ENCODE measurements around the gene OR8B2. TPM values are rescaled to one million over a fixed set of nuclear protein-coding genes. Genes with fewer than 3 reads are reported as not detected.
A peak's percentile ranks its signal among the peaks of the same experiment; 100 is the strongest.
"Not testable (repeated sequence)": the region's sequence is repeated elsewhere in the genome, so short reads cannot be mapped to it uniquely, and the experiment has no call there.

Gene OR8B2
- total RNA-seq, 1 donor from 2014 or later = not detected

DNA sequence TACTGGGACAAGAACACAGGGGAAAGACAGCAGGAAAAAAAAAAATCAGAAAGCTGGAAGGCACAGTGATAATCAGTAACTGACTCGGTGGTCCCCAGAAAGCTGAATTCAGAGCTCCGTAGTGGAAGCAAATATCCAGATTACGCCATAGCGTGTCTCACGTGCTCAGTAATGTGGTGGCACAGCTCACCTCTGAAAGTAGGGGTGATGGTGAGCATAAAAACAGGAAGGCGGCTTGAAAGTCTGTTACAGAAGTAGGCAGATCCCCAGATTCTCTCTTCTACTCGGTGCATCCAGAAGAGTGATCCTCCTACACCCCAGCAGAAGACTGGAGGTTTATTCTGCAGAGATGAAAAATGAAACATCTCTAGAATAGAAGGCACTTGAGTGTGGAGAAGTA lies 25.6 kb upstream of the OR8B2 start:
- Mint-ChIP-seq H3K4me1 (peaks cover 6% of the 10 kb centered on the region), H3K36me3 (ENCODE audit: low read depth) (no peaks in the 10 kb centered on the region), H3K9me3 (no peaks in the 10 kb centered on the region), H3K4me3 (no peak overlapping the region), H3K27me3 (peaks cover 15% of the 10 kb centered on the region), H3K27ac (no peak overlapping the region)
- CTCF ChIA-PET = no interaction called here
- ATAC-seq (ENCODE audit: low read depth) (no peak), DNase-seq (no peak)
- POLR2A ChIA-PET = no interaction called here
- intact Hi-C loops (cut with micrococcal nuclease) = loop anchor here (10.0 kb wide), 1 partner anchor 455 kb away; the partner anchor contains the start of gene ROBO3
- TF ChIP-seq, protein P1, sequence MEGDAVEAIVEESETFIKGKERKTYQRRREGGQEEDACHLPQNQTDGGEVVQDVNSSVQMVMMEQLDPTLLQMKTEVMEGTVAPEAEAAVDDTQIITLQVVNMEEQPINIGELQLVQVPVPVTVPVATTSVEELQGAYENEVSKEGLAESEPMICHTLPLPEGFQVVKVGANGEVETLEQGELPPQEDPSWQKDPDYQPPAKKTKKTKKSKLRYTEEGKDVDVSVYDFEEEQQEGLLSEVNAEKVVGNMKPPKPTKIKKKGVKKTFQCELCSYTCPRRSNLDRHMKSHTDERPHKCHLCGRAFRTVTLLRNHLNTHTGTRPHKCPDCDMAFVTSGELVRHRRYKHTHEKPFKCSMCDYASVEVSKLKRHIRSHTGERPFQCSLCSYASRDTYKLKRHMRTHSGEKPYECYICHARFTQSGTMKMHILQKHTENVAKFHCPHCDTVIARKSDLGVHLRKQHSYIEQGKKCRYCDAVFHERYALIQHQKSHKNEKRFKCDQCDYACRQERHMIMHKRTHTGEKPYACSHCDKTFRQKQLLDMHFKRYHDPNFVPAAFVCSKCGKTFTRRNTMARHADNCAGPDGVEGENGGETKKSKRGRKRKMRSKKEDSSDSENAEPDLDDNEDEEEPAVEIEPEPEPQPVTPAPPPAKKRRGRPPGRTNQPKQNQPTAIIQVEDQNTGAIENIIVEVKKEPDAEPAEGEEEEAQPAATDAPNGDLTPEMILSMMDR (IDR thresholded peaks at IDR 0.05) = no peak

DNA sequence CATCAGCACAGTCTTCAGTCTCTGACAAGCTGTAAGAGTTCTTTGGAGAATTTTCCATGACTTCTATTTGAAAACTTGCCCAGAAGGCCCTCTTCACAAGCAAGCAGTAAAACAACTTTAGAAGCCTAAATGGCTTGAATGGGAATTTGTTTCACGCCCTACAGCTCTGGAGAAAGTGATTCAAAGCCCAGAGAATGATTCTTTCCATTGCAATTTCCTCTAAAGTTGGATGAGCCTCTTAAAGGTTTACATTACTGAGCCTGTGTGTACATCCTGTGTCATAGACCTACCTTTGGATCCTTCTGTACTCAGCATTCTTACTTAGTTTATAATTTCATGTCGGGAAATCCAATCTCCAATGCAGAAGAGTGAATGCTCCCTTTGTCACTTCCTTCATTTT lies 21.3 kb upstream of the OR8B2 start:
- ATAC-seq (ENCODE audit: low read depth) = no peak
- Mint-ChIP-seq H3K9me3 (no peaks in the 10 kb centered on the region), H3K4me1 (peaks cover 6% of the 10 kb centered on the region), H3K36me3 (ENCODE audit: low read depth) (no peaks in the 10 kb centered on the region), H3K27ac (no peak overlapping the region), H3K27me3 (peaks cover 13% of the 10 kb centered on the region), H3K4me3 (no peak overlapping the region)
- ChIA-PET POLR2A (no interaction called here), CTCF (no interaction called here)
- DNase-seq = no peak
- TF ChIP-seq, protein P1 (IDR thresholded peaks at IDR 0.05) = no peak
- intact Hi-C loops (cut with micrococcal nuclease) = no loop called here

DNA sequence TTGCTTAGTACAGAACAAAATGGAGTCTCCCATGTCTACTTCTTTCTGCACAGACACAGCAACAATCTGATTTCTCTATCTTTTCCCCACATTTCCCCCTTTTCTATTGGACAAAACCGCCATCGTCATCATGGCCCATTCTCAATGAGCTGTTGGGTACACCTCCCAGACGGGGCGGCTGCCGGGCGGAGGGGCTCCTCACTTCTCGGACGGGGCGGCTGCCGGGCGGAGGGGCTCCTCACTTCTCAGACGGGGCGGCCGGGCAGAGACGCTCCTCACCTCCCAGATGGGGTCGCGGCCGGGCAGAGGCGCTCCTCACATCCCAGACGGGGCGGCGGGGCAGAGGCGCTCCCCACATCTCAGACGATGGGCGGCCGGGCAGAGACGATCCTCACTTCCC lies 18.9 kb upstream of the OR8B2 start:
- POLR2A ChIA-PET; H3K27ac Mint-ChIP-seq; ATAC-seq (ENCODE audit: low read depth): not testable (repeated sequence)

DNA sequence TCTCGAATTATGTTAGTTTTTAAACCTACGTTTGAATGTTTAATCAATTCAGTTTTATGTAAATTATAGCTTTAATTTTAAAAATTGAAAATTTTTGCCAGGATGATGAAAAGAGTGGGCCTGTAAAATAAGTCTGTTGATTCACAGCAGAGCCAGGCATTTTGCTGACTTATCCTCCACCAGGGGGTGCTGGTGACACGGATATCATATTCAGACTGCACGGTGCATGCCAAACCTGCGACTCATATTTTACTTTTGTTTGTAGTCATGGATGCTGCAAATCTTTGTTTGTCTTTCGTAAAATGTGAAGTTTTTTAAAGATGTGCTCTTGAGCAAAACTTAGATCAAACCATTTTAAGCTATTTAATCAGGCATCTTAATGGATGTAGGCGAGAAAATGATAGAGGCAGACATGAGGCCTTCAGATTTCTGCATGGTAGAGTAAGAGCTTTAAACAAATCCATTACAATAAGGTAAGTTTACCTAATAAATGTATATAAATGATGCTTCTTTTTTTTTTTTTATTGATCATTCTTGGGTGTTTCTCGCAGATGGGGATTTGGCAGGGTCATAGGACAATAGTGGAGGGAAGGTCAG lies 18.1 kb upstream of the OR8B2 start:
- ATAC-seq (ENCODE audit: low read depth) (peak; percentile 40), DNase-seq (no peak)
- H3K27me3 Mint-ChIP-seq = peaks cover 6% of the 10 kb centered on the region
- intact Hi-C loops (cut with micrococcal nuclease) = loop anchor here (1.0 kb wide), 2 partner anchors 184 to 331 kb away; no protein-coding TSS in a partner anchor
- no peaks in the 10 kb centered on the region for H3K9me3 Mint-ChIP-seq
- H3K4me3 Mint-ChIP-seq = no peak overlapping the region
- H3K4me1 Mint-ChIP-seq = peaks cover 6% of the 10 kb centered on the region
- H3K36me3 Mint-ChIP-seq (ENCODE audit: low read depth) = no peaks in the 10 kb centered on the region
- TF ChIP-seq, protein P1 (IDR thresholded peaks at IDR 0.05) = no peak
- POLR2A ChIA-PET = no interaction called here
- CTCF ChIA-PET = interaction anchor here (1.1 to 2.1 kb wide), 3 partner anchors 72 to 434 kb away, joined by 3 to 8 read pairs (median 4); no protein-coding TSS in a partner anchor
- no peak overlapping the region for H3K27ac Mint-ChIP-seq

More for the DNA sequence above, 18.9 kb upstream of the OR8B2 start:
- DNase-seq; CTCF ChIA-PET; H3K4me3 Mint-ChIP-seq; H3K4me1 Mint-ChIP-seq; H3K9me3 Mint-ChIP-seq; H3K27me3 Mint-ChIP-seq; intact Hi-C loops (cut with micrococcal nuclease); H3K36me3 Mint-ChIP-seq (ENCODE audit: low read depth): not testable (repeated sequence)

DNA sequence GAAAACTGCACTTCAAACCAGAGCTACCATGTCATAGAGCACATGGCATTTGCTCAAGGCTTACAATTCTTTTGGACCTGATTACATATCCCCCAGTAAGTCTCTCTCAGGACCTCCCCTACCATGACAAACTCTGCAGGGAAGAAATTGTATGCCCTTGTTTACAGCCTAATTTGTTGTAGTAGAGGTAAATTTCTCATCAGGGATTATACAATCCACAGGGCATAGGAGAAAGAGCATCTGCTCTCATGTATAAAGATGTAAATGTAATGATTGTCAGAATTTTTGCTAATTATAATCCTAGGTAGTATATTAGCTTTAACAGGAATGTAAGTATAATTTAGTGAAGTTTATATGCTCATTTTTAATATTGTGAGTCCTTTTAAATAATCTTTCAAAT lies 14.6 kb upstream of the OR8B2 start, which contains the start of gene OR8B3:
Gene OR8B3 (minus strand): TSS at position 101 of the 400 bp plus-strand sequence. CDS start 1,673 bp downstream, outside the sequence.
- DNase-seq (no peak), ATAC-seq (ENCODE audit: low read depth) (no peak)
- Mint-ChIP-seq H3K27ac (no peak within 1 kb of the TSS), H3K4me3 (no peak within 1 kb of the TSS), H3K9me3 (no peaks in the 10 kb centered on the region), H3K36me3 (ENCODE audit: low read depth) (no peaks in the 10 kb centered on the region), H3K4me1 (no peaks in the 10 kb centered on the region), H3K27me3 (peaks cover 3% of the 10 kb centered on the region)
- TF ChIP-seq, protein P1 (IDR thresholded peaks at IDR 0.05) = no peak
- ChIA-PET POLR2A (no interaction called here), CTCF (no interaction called here)
- intact Hi-C loops (cut with micrococcal nuclease) = no loop called here

DNA sequence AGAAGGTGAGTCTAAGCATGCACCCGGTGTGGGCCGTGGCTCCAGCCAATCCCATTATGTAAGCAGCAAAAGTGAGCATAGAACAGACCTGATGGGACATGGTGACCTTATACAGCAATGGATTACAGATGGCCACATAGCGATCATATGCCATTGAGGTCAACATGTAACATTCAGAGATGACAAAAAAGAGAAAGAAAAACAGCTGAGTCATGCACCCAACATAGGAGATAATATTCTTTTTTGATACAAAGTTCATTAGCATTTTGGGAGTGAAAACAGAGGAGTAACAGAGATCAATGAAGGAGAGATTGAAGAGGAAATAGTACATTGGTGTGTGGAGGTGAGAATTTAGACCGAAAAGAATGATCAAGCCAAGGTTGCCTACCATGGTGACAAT lies 12.5 kb upstream of the OR8B2 start:
- H3K4me3 Mint-ChIP-seq; H3K4me1 Mint-ChIP-seq; POLR2A ChIA-PET; H3K27me3 Mint-ChIP-seq; CTCF ChIA-PET; DNase-seq; H3K27ac Mint-ChIP-seq; intact Hi-C loops (cut with micrococcal nuclease); ATAC-seq (ENCODE audit: low read depth); H3K36me3 Mint-ChIP-seq (ENCODE audit: low read depth); H3K9me3 Mint-ChIP-seq: not testable (repeated sequence)
